MM.1S (cell line): ENCODE results near the gene CHMP4A.

Source experiments
- CTCF ChIP-seq: fragments of 300-600 bp; sonication (generic); IDR thresholded peaks from 2 replicates; pipeline ENCODE4 v1.5.1; 2016; ENCODE audit warnings: antibody characterized with exemption, low read length, mixed read lengths
- EZH2phosphoT487 ChIP-seq: fragments of 300-600 bp; sonication (generic); IDR thresholded peaks from 2 replicates; pipeline ENCODE4 v1.6.1; 2018; ENCODE audit warnings: antibody characterized with exemption, low read length

- TF ChIP-seq CTCF (no peak), EZH2phosphoT487 (no peak)
These were observed 24.8 kb upstream of the CHMP4A start for GRCh38 chr14:24238123-24238522.
